Camera-type eye (tissue), 1 donor: ENCODE measurements around the gene FAM162A. TPM values are rescaled to one million over a fixed set of nuclear protein-coding genes. Genes with fewer than 3 reads are reported as not detected.

ENCODE experiments used
- total RNA-seq: library from RNA; depleted of rRNA; stranded (reverse); fragments of >200 nt; gene quantifications from one replicate; pipeline ENCODE4 v1.2.3, GENCODE V29; 2014

Gene FAM162A, protein sequence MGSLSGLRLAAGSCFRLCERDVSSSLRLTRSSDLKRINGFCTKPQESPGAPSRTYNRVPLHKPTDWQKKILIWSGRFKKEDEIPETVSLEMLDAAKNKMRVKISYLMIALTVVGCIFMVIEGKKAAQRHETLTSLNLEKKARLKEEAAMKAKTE
- total RNA-seq = 15.4 TPM

DNA sequence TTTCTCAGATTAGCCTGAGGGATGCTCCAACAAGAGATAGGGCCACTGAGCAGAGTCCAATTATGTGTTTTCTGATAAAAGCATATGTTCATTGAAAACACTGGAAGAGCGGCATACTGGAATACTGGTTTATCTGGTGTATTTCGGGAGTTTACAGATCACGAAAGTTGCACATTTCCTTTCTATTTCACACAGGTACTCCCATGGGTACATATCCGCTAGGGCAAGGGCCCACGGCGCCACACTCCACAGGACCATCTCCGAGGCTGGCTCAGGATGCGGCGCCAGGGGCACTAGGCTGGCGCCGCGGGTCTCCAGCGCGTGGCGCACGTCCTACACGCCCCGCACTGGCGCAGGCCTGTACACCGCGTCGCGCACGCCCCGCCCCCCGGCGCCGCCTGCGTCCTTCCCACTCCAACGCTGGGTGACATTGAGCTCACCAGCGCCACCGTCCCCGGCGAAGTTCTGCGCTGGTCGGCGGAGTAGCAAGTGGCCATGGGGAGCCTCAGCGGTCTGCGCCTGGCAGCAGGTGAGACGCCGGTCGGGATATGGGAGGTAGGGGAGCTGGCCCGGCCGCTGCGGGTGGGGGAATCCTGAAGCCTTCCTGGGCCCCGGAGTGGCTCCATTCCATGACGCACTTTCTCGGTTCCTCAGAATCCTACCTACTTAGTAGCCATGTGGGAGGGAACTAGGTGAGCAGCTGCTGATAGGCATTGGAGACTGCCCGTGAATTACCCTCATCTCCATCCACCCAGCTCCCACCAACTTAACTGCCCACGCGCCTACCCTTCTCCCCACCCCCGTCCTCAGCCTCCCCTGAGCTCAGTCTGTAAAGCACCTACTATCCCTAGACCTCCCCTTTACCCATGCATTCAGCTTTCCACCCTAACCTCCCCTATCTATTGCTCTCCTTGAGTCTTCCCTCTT lies at the start of gene FAM162A:
Gene FAM162A (plus strand): TSS at position 412 of the 927 bp plus-strand sequence. CDS start 84 bp downstream, at position 496.

DNA sequence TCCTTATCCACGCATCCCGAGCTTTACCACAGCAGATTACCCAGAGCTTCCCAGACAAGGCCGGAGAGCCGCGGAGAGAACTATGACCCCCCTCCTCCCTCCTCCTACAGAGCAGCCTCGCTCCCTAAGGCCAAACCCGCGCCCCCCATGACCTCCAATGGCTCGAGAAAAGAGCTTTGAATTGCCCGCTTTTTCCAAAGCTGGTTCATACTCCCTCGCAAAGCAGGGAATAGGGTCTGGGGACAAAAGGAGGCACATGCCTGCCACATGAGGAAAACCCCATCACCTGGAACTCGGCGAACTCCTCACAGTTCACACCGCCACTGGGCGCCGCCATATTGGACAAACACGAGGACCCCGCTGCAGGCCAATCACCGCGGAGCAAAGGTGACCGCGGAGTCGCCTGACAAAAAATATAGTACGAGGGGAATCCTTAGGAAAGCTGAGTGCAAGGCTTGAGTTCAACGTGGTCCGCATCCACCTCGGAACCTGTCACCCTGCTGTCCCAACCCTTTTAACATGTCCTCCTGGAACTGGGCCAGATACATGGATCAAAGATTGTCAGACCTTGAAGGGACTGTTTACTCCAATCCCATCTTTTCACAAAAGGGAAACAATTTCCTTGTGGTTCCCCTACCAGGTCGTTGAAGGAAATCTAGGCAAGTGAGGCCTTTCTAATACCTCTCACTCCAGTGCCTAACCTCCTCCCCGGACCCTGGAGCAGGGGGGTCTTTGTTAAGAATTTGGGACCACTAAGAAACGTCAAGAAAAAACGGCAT lies 905 bp upstream of the FAM162A start, which contains the start of gene MIX23:
Gene MIX23 (minus strand): TSS at position 344 of the 779 bp plus-strand sequence. CDS start 7 bp downstream, at position 337.

DNA sequence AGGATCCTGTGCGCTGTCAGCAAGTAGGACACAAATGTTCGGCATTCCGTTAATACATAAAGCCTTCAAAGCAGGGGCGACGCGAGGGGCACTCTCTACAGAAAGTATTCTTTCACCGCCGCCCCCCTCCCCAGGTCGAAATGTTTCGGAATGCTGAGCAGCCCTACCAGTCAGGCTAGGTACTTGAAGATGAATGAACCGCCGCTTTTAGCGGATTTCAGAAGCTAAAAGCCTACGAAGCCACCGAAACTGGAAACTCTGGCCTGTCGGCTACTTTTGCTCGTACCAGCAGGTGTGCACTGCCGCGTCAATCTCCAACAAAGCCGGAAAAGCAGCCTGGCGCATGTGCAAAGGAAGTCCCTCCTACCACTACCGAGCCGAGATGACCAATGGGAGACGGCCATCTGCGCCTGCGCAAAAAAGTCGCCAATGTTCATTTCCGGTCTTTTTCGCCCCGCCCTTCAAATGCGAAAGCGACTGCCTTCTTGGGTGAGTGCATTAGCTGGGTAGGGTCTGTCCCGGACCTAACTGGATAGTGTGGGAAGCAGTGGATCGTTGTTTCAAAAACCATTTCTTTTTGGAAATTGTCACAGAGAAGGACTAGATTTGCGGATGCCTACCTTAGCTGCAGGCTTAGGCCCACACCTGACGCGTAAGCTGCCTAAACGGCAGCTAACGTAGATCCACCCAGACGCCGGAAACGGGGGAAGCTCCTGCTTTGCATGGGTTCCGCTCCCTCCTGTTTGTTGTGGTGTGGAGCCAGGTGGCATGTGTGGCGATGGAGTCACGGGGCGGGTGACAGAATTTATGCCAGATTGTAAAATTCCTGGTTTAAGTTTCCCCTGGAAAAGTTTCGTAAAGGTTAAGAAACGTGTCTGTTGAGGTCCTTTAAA lies 32.0 kb downstream of the FAM162A start, which contains the start of gene WDR5B:
Gene WDR5B (minus strand): TSS at position 301 of the 893 bp plus-strand sequence. CDS start 534 bp downstream, outside the sequence.

Other genes starting within 250 kb of the FAM162A start
- 0.05 TPM for gene CASR, start 200.5 kb upstream of the FAM162A start, total RNA-seq
- gene CSTA, start 58.9 kb upstream of the FAM162A start, total RNA-seq = not detected
- 22.8 TPM for gene MIX23, start 951 bp upstream of the FAM162A start, total RNA-seq
- 8.7 TPM for gene WDR5B, start 31.9 kb downstream of the FAM162A start, total RNA-seq
- gene KPNA1, start 130.8 kb downstream of the FAM162A start, total RNA-seq = 68.6 TPM
- 15.2 TPM for gene PARP9, start 180.1 kb downstream of the FAM162A start, total RNA-seq
- 13.0 TPM for gene DTX3L, start 180.2 kb downstream of the FAM162A start, total RNA-seq
- 0.82 TPM for gene PARP15, start 193.5 kb downstream of the FAM162A start, total RNA-seq